Epithelial cell of prostate (primary cell): ENCODE measurements around the gene CAMK2D.

ENCODE experiments used
- DNase-seq: peaks from one replicate; pipeline ENCODE4 v3.0.0-alpha.2; 2011; ENCODE audit warnings: low read depth, low spot score
- H3K27ac ChIP-seq: fragments of 450-650 bp; 2 replicates; pipeline ENCODE4 v1.5.1; 2017; ENCODE audit warnings: mild to moderate bottlenecking

Gene CAMK2D

GRCh38 chr4:113433116-113433515 lies 328.4 kb downstream of the CAMK2D start:
- DNase-seq = no peak
- peak overlapping the region; percentile 71 for H3K27ac ChIP-seq

GRCh38 chr4:113423631-113424030 lies 337.9 kb downstream of the CAMK2D start:
- DNase-seq = no peak
- H3K27ac ChIP-seq = no peak overlapping the region

- H3K27ac ChIP-seq = no peak overlapping the region
- no peak for DNase-seq
Observed at GRCh38 chr4:113420938-113421337, 340.6 kb downstream of the CAMK2D start.

GRCh38 chr4:113419631-113420030 lies 341.9 kb downstream of the CAMK2D start:
- H3K27ac ChIP-seq = no peak overlapping the region
- DNase-seq = no peak

- H3K27ac ChIP-seq = no peak overlapping the region
- DNase-seq = peak; percentile 57
Observed at GRCh38 chr4:113411496-113411938, 350.0 kb downstream of the CAMK2D start.

GRCh38 chr4:113410686-113411085 lies 350.9 kb downstream of the CAMK2D start:
- H3K27ac ChIP-seq = no peak overlapping the region
- no peak for DNase-seq

GRCh38 chr4:113409181-113409580 lies 352.4 kb downstream of the CAMK2D start:
- DNase-seq = no peak
- no peak overlapping the region for H3K27ac ChIP-seq

GRCh38 chr4:113407409-113407808 lies 354.1 kb downstream of the CAMK2D start:
- no peak overlapping the region for H3K27ac ChIP-seq
- no peak for DNase-seq

GRCh38 chr4:113406723-113407016 lies 354.9 kb downstream of the CAMK2D start:
- DNase-seq = no peak

GRCh38 chr4:113405874-113406722 lies 355.4 kb downstream of the CAMK2D start:
- DNase-seq = no peak

More at GRCh38 chr4:113406723-113407016, 354.9 kb downstream of the CAMK2D start:
- no peak overlapping the region for H3K27ac ChIP-seq

GRCh38 chr4:113404841-113405240 lies 356.7 kb downstream of the CAMK2D start:
- no peak for DNase-seq
- H3K27ac ChIP-seq = no peak overlapping the region

More at GRCh38 chr4:113405874-113406722, 355.4 kb downstream of the CAMK2D start:
- H3K27ac ChIP-seq = no peak overlapping the region

- H3K27ac ChIP-seq = no peak overlapping the region
- no peak for DNase-seq
Observed at GRCh38 chr4:113404167-113404571, 357.4 kb downstream of the CAMK2D start.
